GM19043 (cell line): Measurements from ENCODE around the gene KSR2.
"Not testable (repeated sequence)": the region's sequence is repeated elsewhere in the genome, so short reads cannot be mapped to it uniquely, and the experiment has no call there.

Source experiments
- ATAC-seq: cut with Tn5 transposase; IDR thresholded peaks from one replicate; pipeline ENCODE4 v1.9.1; 2021; ENCODE audit warnings: low read depth; ENCODE audit not compliant: unreplicated experiment

Gene KSR2

GRCh38 chr12:117774941-117775775 is 193.6 kb downstream of the KSR2 start:
- ATAC-seq = no peak

DNA sequence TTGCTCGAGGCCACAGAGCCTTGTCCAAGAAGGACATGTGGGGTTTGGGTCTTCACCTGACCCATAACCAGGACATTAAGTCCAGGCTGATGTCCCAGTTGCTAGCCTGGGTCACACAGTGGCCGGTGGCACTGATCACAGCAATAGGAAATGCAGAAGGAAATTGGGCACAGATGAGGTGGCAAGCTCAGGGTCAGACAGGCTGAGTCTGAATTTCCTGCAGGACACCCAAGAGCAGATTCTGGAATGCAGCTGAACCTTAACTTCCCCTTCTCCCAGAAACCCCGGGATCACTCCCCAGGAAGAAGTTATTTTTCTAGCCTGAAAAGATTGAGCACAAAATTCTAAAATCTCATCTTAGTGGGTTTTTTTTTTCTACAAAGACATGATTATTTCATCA is 199.9 kb downstream of the KSR2 start:
- no peak for ATAC-seq

DNA sequence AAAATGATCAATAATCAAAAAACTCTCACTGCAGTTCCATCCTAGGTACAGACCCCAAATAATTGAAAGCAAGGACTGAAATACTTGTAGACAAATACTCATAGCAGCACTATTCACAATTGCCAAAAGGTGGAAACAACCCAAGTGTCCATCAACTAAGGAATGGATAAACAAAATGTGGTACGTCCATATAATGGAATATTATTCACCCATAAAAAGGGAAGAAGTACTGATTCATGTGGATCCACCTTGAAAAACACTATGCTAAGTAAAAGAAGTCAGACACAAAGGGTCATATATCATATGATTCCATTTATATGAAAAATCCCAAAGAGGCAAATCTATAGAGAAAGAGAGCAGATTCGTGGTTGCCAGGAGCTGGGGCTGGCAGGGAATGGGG is 202.8 kb downstream of the KSR2 start:
- ATAC-seq = no peak

DNA sequence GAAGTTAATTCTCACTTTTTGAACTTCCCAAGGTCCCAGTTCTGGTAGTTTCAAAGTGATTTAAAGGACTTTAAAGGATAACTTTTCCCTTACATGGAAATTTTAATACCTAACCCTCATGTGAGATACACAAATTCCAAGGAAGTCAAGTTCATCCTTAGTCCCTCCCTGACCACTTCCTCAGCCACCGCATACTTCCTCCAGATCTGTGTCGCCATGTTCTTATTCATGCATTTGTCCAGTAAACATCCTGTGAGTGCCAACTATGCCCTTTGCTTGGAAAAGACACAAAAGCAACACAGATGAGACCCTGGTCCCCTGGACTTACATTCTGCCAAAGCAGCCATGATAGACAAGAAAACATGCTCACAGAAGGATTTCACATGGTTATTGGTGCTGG is 206.6 kb downstream of the KSR2 start:
- ATAC-seq = no peak

- no peak for ATAC-seq
Observed at GRCh38 chr12:117761528-117762100, 207.2 kb downstream of the KSR2 start.

- no peak for ATAC-seq
Observed at GRCh38 chr12:117760990-117761389, 207.8 kb downstream of the KSR2 start.

DNA sequence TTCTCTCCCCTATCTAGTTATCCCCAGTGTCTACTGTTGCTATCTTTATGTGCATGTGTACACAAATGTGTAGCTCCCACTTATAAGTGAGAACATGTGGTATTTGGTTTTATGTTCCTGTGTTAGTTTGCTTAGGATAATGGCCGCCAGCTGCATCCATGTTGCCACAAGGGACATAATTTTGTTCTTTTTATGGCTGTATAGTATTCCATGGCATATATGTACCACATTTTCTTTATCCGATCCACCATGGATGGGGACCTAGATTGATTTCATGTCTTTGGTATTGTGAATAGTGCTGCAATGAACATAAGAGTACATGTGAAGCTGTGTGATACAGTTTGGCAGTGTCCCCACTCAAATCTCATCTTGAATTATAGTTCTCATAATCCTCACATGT is 218.1 kb downstream of the KSR2 start:
- ATAC-seq = no peak

DNA sequence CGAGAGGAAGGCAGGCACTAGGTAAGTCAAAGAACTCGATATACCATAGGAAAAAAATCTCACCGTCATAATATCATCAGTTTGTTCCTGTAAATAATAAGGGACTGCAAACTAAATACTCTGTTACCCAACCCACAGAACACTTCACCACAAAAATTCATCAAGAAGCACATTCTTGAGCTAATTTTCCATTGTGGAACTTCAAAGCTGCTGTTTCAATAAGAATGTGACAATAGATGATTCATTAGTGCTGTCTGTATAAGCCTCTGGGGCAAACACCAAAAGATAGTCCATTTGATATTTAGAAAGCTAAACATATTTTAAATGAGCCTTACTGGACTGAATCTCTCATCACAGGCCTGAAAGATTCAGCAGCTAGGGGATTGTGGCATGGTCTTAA is 219.4 kb downstream of the KSR2 start:
- no peak for ATAC-seq

- ATAC-seq = not testable (repeated sequence)
Observed at GRCh38 chr12:117746358-117746757, 222.4 kb downstream of the KSR2 start.

GRCh38 chr12:117744418-117744817 is 224.4 kb downstream of the KSR2 start:
- ATAC-seq = no peak

GRCh38 chr12:117743761-117744160 is 225.0 kb downstream of the KSR2 start:
- no peak for ATAC-seq

GRCh38 chr12:117742721-117743120 is 226.1 kb downstream of the KSR2 start:
- no peak for ATAC-seq

DNA sequence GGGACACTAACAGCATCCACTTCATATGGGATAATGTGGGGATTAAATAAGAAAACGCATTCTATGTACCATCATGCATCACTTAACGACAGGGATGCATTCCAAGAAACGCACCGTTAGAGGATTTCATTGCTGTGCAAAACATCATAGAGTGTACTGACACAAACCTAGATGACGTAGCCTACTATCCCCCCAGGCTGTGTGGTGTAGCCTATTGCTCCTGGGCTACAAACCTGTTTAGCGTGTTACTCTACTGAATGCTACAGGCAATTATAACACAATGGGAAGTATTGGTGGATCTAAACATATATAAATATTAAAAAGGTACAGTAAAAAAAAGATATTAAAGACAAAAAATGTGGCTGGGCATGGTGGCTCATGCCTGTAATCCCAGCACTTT is 230.6 kb downstream of the KSR2 start:
- no peak for ATAC-seq

- no peak for ATAC-seq
Observed at GRCh38 chr12:117733549-117733805, 235.3 kb downstream of the KSR2 start.

DNA sequence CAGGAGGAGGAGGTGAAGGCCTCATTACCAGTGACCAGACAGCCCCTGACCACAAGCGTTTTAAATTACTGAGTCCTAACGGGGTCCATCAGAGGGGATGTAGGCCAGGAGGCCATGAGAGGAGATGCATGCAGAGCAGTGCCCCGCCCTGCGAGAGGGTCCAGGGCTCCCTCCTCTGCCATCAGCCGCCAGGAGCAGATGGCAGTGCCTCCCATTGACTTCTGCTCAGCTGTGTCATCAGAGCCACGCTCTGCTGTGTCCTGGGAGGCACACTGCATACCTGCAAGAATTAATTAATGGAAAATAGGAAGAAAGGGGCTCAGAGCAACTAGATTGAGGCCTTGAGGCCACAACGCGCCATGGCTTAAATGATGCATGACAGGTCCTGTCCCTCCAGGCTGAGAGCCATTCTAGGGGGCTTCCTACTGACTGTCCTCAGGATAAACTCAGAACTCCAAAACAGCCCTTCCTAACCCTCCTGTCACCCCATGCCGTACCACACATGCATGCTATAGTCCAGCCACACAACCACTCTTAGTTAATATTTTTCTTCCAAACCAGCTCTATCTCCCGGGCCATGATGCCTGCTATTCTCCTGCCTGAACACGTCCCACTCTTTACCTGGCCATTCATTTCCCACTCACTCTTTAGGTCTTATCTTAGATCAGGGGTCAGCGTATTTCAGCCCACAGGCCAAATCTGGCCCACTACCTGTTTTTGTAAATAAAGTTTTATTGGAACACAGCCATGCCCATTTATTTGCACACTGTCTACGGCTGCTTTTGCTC is 235.8 kb downstream of the KSR2 start:
- no peak for ATAC-seq

GRCh38 chr12:117731131-117731530 is 237.7 kb downstream of the KSR2 start:
- not testable (repeated sequence) for ATAC-seq

- ATAC-seq = no peak
Observed at GRCh38 chr12:117727301-117727700, 241.5 kb downstream of the KSR2 start.

- ATAC-seq = no peak
Observed at GRCh38 chr12:117724543-117724942, 244.2 kb downstream of the KSR2 start.

DNA sequence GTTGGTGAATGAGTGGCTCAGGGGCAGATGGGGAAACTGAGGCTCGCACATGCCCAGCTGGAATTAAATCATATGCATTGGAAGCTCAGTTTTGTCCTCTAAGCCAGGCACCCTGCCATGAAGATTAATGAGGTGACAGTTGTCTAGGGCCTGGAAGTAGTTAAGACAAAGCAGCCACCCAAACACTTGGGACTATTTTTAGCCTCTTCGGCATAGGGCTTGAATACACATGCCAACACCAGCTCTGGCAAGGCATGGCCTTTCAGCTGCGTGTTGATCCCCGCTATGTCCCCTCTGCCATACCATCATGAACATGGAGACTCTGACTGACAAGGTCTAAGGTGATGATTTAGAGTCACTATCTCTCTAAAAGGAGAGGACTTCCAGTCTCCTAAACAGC is 250.2 kb downstream of the KSR2 start:
- no peak for ATAC-seq

GRCh38 chr12:117718141-117718540 is 250.6 kb downstream of the KSR2 start:
- ATAC-seq = no peak

- ATAC-seq = no peak
Observed at GRCh38 chr12:117714203-117714602, 254.6 kb downstream of the KSR2 start.

DNA sequence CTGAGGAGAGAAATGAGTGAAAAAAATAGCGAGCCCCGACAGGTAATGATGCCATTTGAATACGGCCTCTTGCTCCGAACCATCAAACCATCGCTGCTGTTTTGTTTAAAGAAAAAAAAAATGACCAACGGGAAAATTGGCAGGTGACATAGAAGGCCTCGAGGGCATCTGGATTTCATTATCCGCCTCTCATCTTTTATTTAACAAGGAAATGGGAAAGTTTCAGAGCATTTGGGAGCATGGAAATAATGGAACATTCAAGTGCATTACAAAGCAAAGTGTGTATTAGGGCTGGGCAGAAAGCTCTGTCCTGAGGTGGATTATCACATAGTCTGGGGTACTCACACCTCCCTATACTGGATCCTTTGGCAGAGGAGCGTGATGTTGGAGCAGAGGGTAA is 258.7 kb downstream of the KSR2 start:
- ATAC-seq = no peak
